HG03064 (cell line): ENCODE results near the gene UNC5B.

Experiments
- ATAC-seq: cut with Tn5 transposase; IDR thresholded peaks from one replicate; pipeline ENCODE4 v1.9.1; 2021; ENCODE audit warnings: low read depth; ENCODE audit not compliant: unreplicated experiment

The UNC5B gene

DNA sequence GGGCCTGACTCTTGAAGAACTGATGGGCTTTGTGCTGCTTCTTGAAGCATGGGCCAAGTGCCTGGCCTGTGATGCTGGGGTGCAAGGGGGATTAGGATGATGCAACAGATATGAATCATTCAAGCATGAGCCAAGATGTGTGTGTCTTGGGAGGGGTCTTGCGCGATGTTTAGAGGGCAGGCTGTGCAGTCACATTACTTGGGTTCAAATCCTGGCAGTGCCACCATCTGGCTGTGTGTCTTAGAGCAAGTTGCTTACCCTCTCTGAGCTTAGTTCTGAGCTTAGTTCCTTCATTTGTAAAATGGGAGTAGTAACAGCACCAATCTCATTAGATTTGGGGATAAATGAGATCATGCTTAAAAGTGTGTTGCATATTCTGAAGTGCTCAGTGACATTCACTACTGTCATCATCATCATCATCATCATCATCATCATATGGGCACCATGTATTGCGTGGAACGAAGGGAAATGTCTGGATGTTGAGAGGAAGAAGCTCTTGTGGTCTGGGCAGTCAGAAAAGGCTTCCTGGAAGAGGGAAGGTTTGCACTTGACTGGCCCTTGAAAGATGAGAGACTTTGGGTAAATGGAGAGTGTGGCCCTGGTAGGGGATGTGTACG, 9.3 kb downstream of the UNC5B start:
- no peak for ATAC-seq

DNA sequence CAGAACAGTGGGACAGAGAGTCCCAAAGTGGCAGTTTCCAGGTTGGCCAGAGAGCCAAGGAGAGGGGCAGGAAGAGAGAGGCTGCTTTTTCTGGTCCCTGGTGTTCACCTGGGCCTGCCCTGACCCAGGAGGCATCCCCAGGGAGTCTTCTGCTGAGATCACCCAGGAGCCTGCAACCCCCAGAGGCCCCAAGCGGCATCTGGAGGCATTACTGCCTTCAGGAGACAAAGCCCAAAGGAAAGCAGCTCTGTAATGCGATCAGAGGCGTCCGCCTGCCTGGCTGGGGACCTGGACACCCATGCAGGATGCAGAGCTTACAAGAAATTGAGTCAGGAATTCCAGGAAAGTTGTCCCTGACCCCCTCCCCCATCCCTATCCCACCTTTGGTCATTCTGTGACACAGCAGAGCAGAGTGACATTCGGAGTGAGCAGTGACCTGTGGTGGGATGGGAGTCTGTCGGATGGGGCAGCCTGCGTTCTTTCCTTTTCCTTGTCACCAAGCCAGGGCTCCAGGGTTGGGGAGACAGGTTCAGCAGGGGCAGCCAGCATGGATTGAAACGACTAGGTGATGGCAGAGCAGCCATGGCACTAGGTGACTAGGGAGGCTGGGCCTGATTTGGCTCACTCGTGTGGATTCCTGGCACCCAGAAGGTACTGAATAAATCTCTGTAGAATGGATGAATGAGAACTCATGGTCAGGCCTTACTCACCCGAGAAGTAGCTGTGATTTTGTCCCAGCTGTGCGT, 10.4 kb downstream of the UNC5B start:
- ATAC-seq, result no peak

DNA sequence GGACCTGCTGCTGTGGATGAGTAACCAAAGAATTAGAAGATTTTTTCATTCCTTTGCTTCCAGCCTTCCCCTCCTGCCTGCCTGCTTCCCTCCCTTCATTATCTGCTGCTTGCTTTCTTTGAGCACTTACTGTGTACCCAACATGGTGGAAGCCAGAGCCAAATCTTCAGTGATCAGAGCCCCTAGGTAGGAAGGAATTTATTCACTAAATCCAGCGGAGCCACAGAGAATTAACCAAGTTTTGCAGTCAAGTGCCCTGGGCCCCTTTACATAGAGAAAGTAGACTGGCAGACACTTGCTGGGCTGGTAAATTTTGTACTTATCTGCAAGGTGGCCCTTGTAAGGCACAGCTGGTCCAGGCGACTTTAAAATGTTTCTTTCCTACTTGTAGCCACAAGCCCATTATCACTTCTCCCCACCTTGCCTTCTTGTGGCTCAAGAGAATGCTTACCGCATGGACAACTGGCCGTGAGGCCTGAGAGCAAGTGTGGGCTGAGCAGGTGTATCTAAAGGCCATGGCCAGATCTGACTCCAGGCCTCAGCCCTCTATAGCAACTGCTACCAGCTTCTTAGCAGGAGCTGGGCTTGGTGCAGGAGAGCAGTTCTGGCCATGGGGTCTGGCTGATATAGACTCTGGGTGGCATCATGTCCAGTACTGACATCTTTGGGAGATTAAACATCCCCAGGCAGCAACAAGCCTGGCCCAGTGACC, 11.1 kb downstream of the UNC5B start:
- no peak for ATAC-seq

DNA sequence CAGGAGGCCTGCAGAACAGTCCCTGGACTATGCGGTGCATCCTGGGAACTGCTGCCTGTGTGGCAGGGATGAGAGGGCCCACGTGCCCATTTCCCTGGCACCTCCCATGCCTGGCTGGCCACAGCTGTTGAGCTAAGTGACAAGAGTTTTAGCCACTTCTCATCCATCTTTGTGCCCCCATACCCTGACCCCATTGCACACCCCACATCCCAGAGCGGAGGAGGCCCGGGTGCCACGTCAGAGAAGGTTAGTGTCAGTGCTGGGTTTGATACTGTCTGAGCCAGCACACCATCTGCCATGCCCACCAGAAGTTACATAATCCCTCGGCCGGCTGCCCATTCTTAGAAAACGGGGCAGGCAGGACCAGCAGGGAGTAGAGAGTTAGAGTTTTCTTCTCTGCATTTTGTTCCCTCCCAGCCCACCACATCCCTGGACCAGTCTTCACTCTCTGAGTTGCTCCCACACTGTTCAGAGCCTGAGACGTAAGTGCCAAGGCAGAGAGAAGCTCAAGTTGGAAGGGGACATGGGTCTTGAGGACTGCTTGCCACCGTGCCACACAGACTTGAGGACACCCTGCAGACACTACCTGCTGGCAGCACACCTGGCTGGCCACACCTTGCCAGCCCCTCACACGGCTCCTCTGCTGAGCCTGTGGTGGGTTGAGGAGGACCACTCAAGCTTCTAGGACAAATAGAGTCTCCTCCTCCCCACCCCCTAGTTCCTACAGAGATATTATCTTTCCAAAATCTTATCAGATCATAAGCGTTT, 13.1 kb downstream of the UNC5B start:
- no peak for ATAC-seq

DNA sequence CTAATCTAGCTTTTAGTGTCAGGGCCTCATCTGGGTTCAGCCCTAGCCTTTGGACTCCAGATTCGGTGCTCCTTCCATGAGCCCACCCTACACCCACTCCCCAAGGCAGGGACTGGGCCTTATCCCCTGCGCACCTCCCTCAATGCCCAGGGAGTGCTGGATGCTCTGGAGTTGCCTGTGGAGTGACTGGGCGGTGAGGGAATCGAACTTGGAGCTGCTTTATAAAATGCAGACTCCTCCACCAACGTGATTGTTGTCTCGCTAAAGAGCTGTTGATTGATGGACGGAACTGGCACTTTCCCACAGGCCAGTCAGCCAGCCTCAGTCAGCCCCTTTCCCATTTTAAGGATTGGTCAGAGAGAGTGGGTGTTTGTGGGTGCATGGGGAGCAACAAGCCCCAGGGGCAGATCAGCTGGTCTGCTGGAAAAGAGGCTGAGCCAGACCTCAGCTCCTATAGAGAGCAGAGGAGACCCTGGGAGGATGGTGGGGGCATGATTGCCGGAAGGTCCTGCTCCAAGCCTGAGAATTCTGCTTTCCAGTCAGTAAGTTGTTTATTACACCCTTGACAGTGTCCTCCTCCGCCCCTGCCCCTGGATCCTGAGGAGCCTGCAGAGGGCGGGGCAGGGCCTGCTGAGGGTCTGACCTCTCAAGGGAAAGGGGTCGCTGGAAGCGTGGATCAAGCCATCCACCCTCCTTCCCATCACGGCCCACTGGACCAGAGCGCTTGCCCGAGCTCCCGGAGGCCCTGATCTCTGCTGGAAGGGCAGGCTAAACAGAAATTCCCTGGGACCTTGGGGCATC, 16.7 kb downstream of the UNC5B start:
- ATAC-seq, result no peak

DNA sequence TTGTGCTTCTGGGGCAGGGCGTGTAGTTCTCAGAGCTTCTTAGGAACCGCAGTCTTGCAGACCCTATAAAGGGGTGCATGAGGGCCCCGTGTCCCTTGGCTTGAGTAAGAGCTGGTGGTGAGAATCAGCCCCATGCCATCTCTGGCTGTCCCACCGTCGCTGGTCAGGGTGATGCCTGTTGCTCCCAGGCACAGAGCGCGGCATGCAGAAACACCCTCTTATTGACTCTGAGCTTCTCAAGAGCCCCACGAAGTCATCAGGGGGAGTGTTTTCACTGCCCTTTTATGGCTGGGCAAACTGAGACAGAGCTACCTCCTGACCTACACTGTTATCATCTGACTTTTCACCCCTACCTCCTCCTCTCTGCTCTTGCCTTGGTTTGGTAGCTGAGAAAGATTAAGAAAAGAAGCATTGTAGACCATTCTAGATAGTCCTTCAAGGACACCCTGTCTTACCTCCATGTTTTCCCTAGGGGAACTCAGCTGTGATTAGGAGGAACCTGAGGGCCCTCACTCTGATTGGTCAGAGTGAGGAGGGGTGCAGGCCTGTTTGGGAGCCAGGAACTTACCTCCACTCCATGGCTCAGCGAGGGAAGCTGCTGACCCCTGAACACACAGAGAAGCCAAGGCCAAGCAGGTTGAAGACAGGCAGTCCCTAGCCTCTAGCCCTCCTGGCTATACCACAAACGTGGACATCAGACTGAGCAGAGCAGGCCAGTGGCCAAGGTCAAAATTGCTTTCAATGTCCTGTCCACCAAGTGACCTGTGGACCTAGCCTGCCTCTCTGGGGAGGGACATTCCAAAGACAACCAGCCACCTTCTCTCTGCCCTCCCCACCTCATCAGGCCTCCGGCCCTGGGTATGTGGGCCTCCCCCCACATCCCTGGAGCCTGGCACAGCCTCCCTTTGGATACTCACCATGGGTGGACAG, 17.6 kb downstream of the UNC5B start:
- no peak for ATAC-seq

DNA sequence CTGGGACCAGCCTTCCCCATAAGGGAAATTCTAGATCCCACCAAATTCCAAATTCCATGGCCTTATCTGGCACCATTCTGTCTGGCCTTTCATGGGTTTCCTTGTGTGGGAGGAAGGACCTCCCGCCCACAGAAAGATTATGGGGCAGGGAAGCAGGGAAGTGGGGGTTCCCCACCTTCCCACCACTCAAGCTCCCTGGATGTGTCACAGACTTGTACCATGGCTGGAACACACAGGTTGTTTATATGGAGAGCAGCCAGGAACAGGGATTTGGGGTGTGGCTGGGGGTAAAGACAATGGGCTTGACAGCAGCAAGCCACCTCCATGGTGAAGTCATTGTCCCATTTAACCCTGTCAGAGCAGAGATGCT, 18.3 kb downstream of the UNC5B start:
- no peak for ATAC-seq

DNA sequence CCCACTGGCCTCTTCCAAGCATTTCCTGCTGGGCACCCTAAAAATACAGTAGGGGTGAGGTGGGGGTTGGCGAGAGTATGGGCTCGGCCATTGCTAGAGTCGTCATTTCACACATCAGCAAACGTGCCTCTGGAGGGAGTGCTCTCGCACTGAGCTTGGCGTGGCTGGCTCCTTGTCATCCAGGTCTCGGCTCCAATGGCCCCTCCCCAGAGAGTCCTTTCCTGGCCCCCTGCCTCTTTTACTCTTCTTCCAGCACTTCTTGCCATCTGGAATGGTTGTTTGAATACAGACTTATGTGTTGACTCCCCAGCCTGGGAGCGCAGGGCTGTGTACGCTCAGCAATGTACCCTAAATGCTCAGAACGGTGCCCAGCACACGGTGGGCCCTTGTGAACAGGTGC, 18.8 kb downstream of the UNC5B start:
- no peak for ATAC-seq

DNA sequence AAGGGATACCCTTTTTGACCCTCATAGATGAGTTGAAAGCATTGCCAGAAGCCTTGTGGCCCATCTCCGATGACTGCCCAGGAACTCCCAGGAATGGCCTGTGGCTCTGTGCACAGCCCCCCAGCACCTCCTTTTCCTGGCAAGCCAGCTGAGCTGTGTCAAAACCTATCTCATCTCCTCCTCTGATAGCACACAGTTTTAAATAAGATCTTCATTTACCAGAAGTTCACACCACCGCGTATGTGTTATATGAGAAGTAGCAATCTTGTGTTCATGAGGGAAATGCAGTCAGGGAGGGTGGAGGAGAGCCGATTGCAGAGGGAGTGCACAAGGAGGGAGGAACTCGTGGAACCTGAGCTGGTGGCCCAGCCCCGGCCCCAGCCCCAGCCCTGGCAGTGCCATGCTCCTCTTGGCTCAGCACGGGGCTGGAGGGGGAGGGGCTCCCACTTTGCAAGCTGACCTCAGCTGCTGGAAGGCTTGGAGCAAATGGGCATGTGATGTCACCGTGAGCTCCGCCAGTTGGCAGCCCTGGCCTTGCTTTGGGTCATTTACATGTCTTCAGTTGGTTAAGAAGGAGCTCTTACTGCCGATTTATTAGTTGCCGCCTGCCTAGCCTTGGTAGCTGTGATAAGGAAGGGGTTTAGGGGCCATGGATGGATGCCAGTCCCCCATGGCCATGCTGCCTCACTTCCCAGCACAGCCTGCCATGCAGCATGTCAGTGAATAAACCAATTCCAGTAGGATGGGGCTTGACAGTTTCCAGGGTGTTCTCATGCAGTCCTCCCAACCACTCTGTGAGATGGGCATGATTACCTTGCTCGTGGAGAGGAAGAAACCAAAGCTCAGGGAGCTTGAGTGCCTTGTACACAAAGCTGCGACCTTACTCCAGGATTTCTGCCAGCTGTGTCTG, 20.0 kb downstream of the UNC5B start:
- no peak for ATAC-seq

DNA sequence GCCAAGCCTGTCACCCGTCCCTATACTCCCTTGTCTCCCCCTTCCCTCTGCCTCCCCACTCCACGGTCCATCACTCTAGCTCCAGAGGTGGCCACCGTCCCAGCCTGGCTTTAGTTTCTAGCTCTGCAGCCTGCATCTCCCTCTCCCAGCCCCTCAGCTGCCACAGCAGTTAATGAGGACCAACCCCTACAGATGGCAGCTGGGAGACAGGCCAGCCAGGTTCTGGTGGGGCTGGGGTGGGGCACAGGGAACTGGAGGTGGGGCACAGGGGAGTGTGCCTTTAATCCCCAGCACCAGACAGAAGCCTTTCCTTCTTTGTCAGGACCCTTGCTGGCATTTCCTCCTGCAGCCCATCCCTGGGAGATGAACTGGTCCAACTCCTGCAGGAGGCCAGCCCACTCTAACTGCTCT, 21.1 kb downstream of the UNC5B start:
- ATAC-seq, result no peak

DNA sequence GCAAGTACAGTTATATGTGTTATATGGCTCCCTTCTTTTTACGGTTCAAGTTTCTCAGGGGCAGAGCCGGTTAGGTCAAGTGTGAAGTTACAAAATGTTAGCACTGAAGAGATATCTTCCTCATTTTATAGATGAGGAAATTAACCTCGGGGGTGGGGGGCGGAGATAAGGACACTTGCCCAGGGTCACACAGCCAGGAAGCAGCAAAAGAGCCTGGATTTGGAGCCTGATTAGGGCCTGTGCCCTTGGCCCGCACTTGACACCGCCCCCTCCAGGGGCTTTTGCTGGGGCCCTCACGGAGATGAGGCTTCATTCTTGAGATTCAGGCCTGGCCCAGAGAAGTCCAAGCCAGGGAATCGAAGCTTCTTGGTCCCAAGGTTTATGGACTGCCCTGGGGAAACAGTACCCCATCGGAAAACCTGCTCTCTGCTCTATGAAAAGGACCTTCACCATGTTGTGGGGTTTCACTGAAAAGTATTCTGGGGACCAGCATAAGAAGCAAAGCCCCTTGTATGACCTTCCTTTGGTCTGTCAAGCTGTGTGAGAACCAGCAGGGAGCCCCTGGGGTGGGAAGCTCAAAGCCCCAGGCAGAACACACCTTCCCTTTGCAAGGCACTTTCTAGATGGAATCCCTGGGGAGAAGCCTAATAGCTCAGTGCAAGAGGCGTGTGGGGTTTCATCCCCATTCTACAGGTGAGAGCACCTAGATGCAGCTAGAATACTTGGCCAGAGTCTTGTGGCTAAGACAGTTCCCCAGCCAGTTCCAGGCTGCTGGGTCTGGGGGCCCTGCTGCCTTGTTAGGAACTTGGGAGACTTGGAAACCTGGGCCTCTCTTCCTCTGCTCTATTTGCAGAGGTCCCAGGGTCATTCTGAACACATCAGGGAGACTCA, 21.9 kb downstream of the UNC5B start:
- no peak for ATAC-seq

DNA sequence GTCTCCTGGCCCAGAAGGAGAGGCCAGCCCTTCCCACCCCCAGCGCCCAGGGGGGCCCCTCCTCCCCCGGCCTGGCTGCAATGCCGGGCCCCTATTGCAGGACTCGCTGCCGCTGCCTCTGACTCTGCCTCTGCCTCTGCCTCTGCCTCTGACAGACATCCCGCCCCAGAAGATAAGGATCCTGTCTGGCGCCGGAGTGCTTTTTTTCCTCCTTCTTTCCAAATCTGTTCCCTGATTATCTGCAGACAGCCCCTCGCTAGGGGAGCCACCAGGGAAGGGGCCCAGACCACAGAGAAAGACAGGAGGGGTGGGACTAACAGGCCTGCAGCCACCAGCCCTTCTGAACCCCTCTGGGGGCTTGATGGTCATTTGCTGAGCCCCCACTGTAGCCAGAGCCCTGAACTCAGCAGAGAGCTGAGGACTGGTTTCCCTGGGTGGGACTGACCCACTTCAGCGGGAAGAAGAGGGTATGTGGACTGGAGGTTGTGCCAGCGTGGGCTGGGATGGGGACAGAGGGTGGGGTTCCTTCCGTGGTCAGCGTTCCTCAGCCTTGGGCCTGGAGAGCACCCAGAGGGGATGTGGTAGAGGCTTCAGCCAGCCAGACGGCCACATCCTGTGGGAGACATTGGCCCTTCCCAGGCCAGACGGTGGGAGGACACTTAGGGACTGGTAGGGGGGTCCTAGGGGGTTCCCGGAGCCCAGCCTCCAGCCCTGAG, 22.8 kb downstream of the UNC5B start:
- no peak for ATAC-seq

DNA sequence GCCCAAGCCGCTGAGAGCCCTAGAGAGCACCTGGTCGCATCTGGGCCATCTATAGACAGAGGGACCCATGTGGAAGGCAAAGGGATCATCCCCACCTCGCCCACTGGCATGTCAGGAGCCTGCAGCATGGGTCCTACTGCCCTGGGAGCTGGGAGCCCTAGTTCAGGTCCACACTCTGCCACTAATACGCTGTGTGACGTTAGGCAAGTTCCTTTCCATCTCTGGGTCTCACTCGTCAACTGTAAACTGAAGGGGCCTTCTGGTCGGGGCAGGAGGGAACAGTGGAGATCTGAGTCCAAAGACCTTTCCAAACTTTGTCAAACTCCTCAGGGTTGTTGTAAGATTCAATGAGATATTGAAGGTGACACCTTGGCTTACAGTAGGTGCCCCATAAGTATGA, 23.4 kb downstream of the UNC5B start:
- no peak for ATAC-seq

DNA sequence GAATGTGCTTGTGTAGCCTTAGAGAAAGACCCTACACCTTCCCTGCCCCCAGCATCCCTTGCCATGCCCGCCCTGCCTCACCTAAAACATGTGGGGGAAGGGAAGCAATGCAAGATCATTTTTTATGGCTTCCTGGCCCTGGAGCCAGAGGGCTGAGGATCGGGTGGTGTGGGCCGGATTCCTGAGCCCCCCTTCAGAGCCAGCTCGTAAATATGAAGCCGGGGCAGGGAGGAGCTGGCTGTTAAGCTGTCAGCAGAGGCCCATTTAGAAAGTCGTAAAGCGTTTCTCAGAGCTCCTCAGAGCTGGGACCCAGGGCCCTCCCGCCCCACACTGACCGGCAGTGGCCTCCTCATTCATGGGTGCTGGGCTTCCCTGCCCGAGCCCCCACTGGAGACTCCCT, 23.9 kb downstream of the UNC5B start:
- no peak for ATAC-seq

DNA sequence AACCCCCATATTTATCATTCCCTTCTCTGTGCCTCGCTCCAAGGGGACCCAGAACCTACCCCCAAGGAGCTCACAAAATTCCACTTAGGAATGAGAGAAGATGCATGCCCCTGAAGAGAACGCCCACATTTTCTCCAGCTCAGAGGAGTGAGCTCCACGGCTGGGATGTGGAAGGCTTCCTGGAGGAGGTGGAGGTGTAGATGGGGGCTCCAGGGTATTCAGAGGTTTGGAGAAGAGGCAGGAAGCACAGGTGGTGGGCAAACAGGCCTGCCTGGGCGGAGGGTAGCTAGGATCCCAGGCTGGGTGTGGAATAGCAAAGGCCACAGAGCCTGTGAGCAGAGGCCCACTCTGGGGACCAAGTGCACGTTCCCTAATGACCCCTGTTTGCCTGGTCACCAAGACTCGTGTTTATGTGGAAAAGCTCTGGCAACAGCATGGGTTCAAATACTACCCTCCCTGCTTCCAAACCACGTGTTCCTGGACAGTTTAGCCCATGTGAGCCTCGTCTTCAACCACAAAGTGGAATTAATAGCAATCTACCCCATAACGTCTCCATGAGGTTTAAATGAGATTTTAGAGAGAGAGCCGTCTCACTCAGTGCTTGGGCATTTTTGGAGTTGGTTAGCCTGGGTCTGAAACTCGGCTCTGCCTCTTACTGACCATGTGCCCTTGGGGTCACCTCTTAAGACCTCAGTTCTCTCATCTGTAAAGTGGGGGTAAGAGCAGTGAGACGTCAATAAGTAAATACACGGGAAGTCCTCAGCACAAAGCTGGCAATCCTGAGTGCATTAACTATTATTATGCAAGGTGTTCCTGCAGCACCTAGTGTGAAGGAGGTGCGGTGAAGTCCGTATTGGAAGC, 24.7 kb downstream of the UNC5B start:
- no peak for ATAC-seq
